Measurements from ENCODE around the gene KIF26B.
"Not testable (repeated sequence)": the region's sequence is repeated elsewhere in the genome, so short reads cannot be mapped to it uniquely, and the experiment has no call there.

KIF26B gene

GRCh38 chr1:245694753-245695195, 540.0 kb downstream of the KIF26B start:
- no peaks in the 10 kb centered on the region for H3K9me2 ChIP-seq (replicated peaks; ENCODE audit: low read depth, low read length)
- TF ChIP-seq CTCF (conservative IDR thresholded peaks at IDR 0.05; ENCODE audit: low read length) (no peak), EZH2phosphoT487 (IDR thresholded peaks at IDR 0.05; ENCODE audit: borderline replicate concordance) (no peak)
- H3K79me2 ChIP-seq (ENCODE audit: insufficient read depth, low read length), result no peaks in the 10 kb centered on the region
- peaks cover 9% of the 10 kb centered on the region for H3K4me1 ChIP-seq (ENCODE audit: insufficient read depth, low read length, poor library complexity, severe bottlenecking)
- no peak overlapping the region for H3K4me2 ChIP-seq (ENCODE audit: low read depth, low read length, poor library complexity, severe bottlenecking)
- H2AFZ ChIP-seq (ENCODE audit: low read length), result no peak overlapping the region
- no peak overlapping the region for H3K4me3 ChIP-seq (ENCODE audit: low read length, poor library complexity, severe bottlenecking)
- no peaks in the 10 kb centered on the region for H3K36me3 ChIP-seq (ENCODE audit: insufficient read depth, low read length)
- no peaks in the 10 kb centered on the region for H3F3A ChIP-seq (ENCODE audit: low read depth)
- H4K20me1 ChIP-seq (ENCODE audit: insufficient read depth, low read length, poor library complexity, severe bottlenecking), result no peaks in the 10 kb centered on the region
- H3K9ac ChIP-seq (ENCODE audit: low read depth, low read length, poor library complexity, severe bottlenecking), result no peak overlapping the region
- H3K27me3 ChIP-seq (ENCODE audit: insufficient read depth, low read length, poor library complexity, severe bottlenecking), result no peaks in the 10 kb centered on the region
- no peaks in the 10 kb centered on the region for H3K9me3 ChIP-seq (ENCODE audit: insufficient read depth, low read depth, low read length)

- TF ChIP-seq CTCF (conservative IDR thresholded peaks at IDR 0.05; ENCODE audit: low read length), result no peak
- TF ChIP-seq EZH2phosphoT487 (IDR thresholded peaks at IDR 0.05; ENCODE audit: borderline replicate concordance), result no peak
- Histone ChIP-seq H3K4me2 (ENCODE audit: low read depth, low read length, poor library complexity, severe bottlenecking) (no peak overlapping the region), H3K4me1 (ENCODE audit: insufficient read depth, low read length, poor library complexity, severe bottlenecking) (peaks cover 9% of the 10 kb centered on the region), H3K9ac (ENCODE audit: low read depth, low read length, poor library complexity, severe bottlenecking) (no peak overlapping the region), H3K79me2 (ENCODE audit: insufficient read depth, low read length) (no peaks in the 10 kb centered on the region), H3F3A (ENCODE audit: low read depth) (no peaks in the 10 kb centered on the region), H3K4me3 (ENCODE audit: low read length, poor library complexity, severe bottlenecking) (no peak overlapping the region), H3K27me3 (ENCODE audit: insufficient read depth, low read length, poor library complexity, severe bottlenecking) (no peaks in the 10 kb centered on the region), H3K9me3 (ENCODE audit: insufficient read depth, low read depth, low read length) (no peaks in the 10 kb centered on the region), H2AFZ (ENCODE audit: low read length) (no peak overlapping the region), H4K20me1 (ENCODE audit: insufficient read depth, low read length, poor library complexity, severe bottlenecking) (no peaks in the 10 kb centered on the region), H3K36me3 (ENCODE audit: insufficient read depth, low read length) (no peaks in the 10 kb centered on the region), H3K9me2 (replicated peaks; ENCODE audit: low read depth, low read length) (no peaks in the 10 kb centered on the region)
Observed at GRCh38 chr1:245695211-245695610, 540.4 kb downstream of the KIF26B start.

- H3K9me2 ChIP-seq (replicated peaks; ENCODE audit: low read depth, low read length); H4K20me1 ChIP-seq (ENCODE audit: insufficient read depth, low read length, poor library complexity, severe bottlenecking); H3K9me3 ChIP-seq (ENCODE audit: insufficient read depth, low read depth, low read length); H2AFZ ChIP-seq (ENCODE audit: low read length); H3K9ac ChIP-seq (ENCODE audit: low read depth, low read length, poor library complexity, severe bottlenecking); H3F3A ChIP-seq (ENCODE audit: low read depth); H3K79me2 ChIP-seq (ENCODE audit: insufficient read depth, low read length); H3K4me3 ChIP-seq (ENCODE audit: low read length, poor library complexity, severe bottlenecking); H3K4me1 ChIP-seq (ENCODE audit: insufficient read depth, low read length, poor library complexity, severe bottlenecking); H3K36me3 ChIP-seq (ENCODE audit: insufficient read depth, low read length); H3K4me2 ChIP-seq (ENCODE audit: low read depth, low read length, poor library complexity, severe bottlenecking); H3K27me3 ChIP-seq (ENCODE audit: insufficient read depth, low read length, poor library complexity, severe bottlenecking): not testable (repeated sequence)
Observed at GRCh38 chr1:245695701-245696100, 540.9 kb downstream of the KIF26B start.

- no peaks in the 10 kb centered on the region for H3K27me3 ChIP-seq (ENCODE audit: insufficient read depth, low read length, poor library complexity, severe bottlenecking)
- H2AFZ ChIP-seq (ENCODE audit: low read length), result no peak overlapping the region
- no peaks in the 10 kb centered on the region for H3F3A ChIP-seq (ENCODE audit: low read depth)
- no peaks in the 10 kb centered on the region for H3K9me2 ChIP-seq (replicated peaks; ENCODE audit: low read depth, low read length)
- H3K4me3 ChIP-seq (ENCODE audit: low read length, poor library complexity, severe bottlenecking), result no peak overlapping the region
- H3K36me3 ChIP-seq (ENCODE audit: insufficient read depth, low read length), result no peaks in the 10 kb centered on the region
- no peaks in the 10 kb centered on the region for H4K20me1 ChIP-seq (ENCODE audit: insufficient read depth, low read length, poor library complexity, severe bottlenecking)
- peaks cover 9% of the 10 kb centered on the region for H3K4me1 ChIP-seq (ENCODE audit: insufficient read depth, low read length, poor library complexity, severe bottlenecking)
- H3K4me2 ChIP-seq (ENCODE audit: low read depth, low read length, poor library complexity, severe bottlenecking), result no peak overlapping the region
- H3K9me3 ChIP-seq (ENCODE audit: insufficient read depth, low read depth, low read length), result no peaks in the 10 kb centered on the region
- H3K79me2 ChIP-seq (ENCODE audit: insufficient read depth, low read length), result no peaks in the 10 kb centered on the region
- TF ChIP-seq EZH2phosphoT487 (IDR thresholded peaks at IDR 0.05; ENCODE audit: borderline replicate concordance), result no peak
- TF ChIP-seq CTCF (conservative IDR thresholded peaks at IDR 0.05; ENCODE audit: low read length), result no peak
- no peak overlapping the region for H3K9ac ChIP-seq (ENCODE audit: low read depth, low read length, poor library complexity, severe bottlenecking)
Observed at GRCh38 chr1:245698116-245698515, 543.3 kb downstream of the KIF26B start.

All from Loucy (cell line).